ENCODE results near the gene ARMC7.

- no peak for TF ChIP-seq CTCF (IDR thresholded peaks at IDR 0.05)
- no peak for TF ChIP-seq POLR2AphosphoS5 (IDR thresholded peaks at IDR 0.05)
Measured at GRCh38 chr17:75093548-75094158, 16.1 kb upstream of the ARMC7 start.

All from esophagus muscularis mucosa (tissue), 3 donors.